GOT3 (cell line): ENCODE data around the gene RALGAPA1.
"Not testable (repeated sequence)": the region's sequence is repeated elsewhere in the genome, so short reads cannot be mapped to it uniquely, and the experiment has no call there.

Experiments used
- DNase-seq: peaks from one replicate; lab custom pipeline; 2025; ENCODE audit warnings: mixed read lengths; lab: John Stamatoyannopoulos, UW

RALGAPA1 gene

DNA sequence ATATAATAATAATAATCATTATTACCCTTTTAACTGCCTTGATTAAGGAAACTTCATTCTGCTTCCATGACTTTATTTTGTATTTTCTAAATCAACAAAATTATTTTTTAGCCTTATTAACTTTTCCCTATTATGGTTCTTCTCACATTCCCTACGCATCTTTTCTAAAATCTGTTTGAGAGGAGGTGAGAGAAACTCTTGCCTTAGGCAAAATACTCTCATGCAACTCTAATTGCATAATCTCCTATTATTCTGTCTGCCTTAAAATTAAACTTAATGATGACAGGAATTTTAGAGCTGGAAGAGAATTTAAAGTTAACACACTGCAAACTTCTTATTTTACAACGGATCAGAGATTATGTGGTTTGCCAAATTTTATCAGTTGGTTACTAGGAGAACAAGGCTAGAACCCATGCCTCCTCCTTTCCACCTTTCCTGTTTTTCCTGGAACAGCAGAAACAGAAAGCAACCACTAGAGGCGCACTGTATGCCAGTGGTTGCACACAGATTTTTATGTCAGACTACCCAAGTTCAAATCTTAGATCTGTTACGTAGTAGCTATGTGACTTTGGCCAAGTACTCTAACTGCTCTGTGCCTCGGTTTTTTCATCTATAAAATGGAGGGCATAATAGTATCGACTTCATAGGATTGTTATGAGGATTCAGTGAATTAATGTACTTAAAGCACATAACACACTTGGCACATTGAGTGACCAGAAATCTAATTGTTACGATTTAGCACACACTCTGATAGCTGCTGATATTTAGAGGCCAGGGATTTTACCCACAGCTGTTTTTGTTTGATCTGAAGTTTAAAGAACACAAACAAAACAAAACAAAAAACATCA is 12.7 kb upstream of the RALGAPA1 start:
- no peak for DNase-seq

- no peak for DNase-seq
Observed at GRCh38 chr14:35819591-35820540, 10.8 kb upstream of the RALGAPA1 start.

- no peak for DNase-seq
Observed at GRCh38 chr14:35818346-35819115, 9.4 kb upstream of the RALGAPA1 start.

DNA sequence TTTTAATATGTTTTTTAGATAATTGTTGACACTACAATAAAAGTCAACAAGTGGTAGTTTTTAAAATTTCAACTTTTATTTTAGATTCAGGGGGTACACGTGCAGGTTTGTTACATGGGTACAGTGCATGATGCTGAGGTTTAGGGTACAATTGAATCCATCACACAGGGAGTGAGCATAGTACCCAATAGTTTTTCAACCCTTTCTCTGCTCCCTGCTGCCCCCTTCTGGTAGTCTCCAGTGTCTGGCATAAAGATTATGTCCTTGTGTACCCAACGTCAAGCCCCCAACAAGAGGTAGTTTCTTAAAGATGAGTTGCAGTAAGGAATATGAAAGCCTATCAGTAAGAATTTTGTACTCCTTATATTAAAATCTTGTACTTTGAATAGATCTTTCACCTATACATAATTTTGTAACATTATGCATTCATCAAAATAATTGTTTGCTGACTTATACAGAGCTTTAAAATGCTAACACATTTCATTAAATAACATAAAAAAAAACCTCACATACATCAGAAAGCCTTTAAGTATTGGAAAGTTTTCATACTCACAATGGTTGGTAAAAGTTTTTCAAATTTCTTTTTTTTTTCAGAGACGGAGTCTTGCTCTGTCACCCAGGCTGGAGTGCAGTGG is 5.4 kb upstream of the RALGAPA1 start:
- no peak for DNase-seq

GRCh38 chr14:35810963-35811362 is 1.9 kb upstream of the RALGAPA1 start:
- DNase-seq = no peak

DNA sequence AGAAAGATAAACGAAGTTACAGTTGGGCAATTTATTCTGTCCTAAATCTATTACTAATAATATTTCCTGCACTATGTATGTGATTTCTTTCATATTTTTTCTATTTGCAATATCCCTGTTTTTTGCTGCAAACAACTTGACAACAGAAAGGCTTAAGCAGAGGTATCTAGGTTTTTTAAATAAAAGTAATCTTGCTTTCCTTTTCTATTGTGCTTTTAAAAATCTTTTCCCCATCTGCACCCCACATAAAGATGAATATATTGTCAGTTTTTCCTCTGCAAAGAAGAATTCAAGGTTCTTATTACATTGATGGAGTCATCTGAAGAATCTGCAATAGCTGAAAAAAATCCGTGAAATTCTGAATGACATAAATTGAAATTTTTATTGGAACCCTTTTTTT is 502 bp upstream of the RALGAPA1 start:
- no peak for DNase-seq

DNA sequence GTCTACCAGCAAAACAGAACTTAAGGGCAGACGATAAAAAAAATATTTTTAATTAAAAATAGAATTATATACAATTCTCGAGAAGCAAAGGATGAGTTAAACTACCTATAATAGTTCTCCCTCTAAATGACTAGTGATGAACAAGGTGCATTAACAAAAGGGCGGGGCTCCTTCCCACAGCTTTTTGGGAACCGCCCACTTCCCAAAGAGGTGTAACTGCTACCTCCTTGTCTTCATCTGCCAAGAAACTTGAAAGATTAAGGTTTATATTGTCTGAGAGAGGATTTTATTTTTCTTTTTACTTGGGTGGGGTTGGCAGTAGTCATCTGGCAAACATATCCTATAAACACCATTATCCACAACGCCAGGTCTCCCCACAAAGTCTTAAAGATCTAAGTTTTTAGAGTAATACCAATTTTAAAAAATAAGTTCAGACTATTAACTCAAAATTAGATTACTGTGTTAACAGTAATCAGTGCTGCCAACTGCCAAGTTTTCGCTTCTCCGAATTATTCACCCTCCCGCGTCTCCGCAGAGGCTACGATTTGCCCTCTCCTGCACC is 938 bp downstream of the RALGAPA1 start:
- DNase-seq = no peak

- no peak for DNase-seq
Observed at GRCh38 chr14:35807131-35807961, 1.7 kb downstream of the RALGAPA1 start.

DNA sequence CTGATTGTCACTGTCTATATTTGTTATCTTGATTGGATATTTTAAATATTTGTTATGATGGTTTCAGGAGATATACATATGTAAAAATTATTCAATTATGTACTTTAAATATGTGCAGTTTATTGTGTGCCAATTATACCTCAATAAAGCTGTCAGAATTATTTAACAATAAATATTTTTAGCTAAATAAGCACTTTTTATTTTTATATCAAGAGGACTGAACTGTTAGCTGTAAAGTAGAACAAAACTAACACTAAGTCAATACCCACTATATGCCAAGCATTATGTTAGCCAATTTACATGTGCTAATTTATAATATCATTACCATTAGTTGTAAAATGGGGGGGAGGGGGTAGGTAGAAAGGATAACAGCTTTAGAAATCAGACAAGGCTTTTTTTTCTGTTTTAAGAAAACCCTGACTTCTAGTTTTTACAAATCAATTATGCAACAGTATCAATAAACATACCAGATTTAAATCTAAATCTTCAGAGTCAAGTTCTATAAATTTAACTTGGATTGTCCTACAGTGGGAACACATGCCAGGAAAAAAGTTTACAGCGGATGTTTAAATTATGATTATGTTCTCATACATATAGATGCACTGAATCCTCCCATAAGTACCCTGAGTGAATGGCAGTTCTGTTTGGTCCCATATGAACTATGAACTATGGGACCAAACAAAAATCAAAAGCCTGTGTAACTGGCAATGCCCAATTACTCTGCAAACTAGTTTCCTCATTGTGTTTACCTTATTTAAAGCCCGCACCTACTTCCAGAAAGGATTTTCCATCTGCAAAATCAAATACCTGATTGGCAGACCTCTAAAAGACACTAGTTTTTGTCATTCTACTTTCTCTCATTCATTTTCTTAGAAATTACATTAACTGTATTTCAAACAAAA is 2.8 kb downstream of the RALGAPA1 start:
- DNase-seq = no peak

- DNase-seq = no peak
Observed at GRCh38 chr14:35797796-35798195, 11.3 kb downstream of the RALGAPA1 start.

- no peak for DNase-seq
Observed at GRCh38 chr14:35789651-35790050, 19.4 kb downstream of the RALGAPA1 start.

DNA sequence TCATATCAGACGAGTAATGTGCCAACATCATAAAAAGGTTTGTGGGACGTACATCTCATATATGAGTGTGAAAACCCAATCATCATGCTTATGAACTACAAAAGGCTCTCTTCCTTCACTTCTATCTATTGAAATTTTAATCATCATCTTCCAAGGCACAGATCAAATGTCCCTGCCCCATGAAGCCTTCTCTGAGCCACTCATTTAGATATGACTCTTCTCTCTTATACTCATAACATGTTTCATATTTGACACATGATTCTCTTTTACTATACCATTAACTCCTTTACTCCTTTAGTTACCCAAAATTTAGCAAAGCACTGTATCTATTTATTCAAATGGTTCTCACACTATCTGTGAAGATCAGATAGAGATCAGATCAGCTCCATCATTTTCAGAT is 22.2 kb downstream of the RALGAPA1 start:
- no peak for DNase-seq

- DNase-seq = no peak
Observed at GRCh38 chr14:35783699-35784098, 25.4 kb downstream of the RALGAPA1 start.

DNA sequence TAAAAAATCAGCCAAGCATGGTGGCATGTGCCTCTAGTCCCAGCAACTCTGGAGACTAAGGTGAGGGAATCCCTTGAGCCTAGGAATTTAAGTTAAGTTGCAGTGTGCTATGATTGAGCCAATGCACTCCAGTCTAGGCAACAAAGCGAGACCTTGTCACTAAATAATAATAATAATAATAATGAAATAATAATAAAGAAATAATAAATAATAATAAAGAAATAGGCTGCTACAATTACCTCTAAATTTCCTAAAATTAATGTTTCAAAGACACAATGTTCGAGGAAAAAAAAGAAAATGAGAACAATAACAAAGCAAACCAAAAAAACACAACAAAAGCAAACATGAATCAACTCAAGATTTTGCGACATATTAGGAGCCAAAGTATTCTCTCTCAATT is 29.7 kb downstream of the RALGAPA1 start:
- no peak for DNase-seq

- DNase-seq = not testable (repeated sequence)
Observed at GRCh38 chr14:35777550-35777949, 31.5 kb downstream of the RALGAPA1 start.

DNA sequence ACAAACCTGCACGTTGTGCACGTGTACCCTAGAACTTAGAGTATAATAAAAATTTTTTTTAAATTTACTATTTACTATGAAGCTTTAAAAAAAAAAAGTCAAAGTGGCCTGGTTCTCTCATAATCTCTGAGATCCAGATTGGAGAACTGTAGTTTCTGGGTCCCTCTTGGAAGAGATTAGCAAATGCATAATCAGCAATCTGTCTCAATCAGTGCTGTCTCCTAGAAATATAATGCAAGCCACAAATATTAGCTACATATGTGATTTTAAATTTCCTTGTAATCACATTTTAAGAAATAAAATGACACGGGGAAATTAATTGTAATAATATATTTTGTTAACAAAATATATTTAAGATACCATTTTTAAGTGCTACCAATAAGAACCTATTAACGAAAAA is 32.3 kb downstream of the RALGAPA1 start:
- no peak for DNase-seq

DNA sequence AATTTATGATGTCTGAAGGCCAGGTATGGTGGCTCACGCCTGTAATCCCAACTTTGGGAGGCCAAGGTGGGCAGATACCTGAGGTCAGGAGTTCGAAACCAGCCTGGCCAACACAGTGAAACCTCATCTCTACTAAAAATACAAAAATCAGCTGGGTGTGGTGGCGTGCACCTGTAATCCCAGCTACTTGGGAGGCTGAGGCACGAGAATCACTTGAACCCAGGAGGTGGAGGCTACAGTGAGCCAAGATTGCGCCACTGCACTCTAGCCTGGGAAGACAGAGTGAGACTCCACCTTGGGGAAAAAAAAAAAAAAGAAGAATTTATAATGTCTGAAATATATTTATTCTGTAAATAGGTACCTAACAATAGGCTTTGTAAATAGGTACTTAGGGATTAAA is 33.0 kb downstream of the RALGAPA1 start:
- DNase-seq = not testable (repeated sequence)

DNA sequence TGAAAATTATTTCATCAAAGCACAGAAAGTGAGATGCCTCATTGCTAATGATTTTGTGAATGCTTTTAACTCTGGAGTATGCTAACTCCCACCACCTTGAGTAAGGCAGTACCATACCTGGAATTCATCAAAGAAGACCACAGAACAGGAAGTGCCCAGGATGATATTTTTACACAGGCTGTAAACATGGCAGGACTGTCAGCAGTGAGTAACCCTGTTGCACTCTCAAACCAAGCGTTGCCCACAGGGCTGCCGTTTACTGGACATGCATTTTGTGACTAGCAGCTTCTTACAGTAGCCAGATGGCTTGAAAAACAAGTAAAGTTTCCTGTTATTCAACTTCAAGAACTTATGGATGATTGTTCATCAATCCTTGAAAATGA is 42.4 kb downstream of the RALGAPA1 start:
- no peak for DNase-seq

DNA sequence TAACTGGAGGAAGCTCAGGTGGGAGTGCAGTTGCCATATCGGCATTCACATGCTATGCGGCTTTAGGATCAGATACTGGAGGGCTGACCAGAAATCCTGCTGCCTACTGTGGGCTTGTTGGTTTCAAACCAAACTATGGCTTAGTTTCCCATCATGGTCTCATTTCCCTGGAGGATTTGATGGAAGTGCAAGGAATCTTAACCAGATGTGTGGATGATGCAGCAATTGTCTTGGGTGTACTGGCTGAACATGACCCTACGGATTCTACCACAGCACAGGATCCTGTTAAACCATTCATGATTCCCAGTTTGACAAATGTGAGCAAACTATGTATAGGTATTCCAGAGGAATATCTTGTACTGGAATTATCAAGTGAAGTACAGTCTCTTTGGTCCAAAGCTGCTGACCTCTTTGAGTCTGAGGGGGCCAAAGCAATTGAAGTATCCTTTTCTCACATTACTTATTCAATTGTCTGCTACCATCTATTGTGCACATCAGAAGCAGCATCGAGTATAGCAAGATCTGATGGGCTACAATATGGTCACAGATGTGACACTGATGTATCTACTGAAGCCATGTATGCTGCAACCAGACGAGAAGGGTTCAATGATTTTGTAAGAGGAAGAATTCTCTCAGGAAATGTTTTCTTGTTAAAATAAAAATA is 42.9 kb downstream of the RALGAPA1 start:
- no peak for DNase-seq
